Suppressor macrophage treated with lipopolysaccharide for 1 hour (primary cell): ENCODE data around the gene IL1RAPL2.

Experiments used
- DNase-seq, 3 donors: peaks; one replicate each; pipeline ENCODE4 v3.0.0-alpha.2; 2020 to 2022

The IL1RAPL2 gene

GRCh38 chrX:105475801-105476200 lies 909.8 kb downstream of the IL1RAPL2 start:
- DNase-seq, result no peak

GRCh38 chrX:105477351-105477750 lies 911.4 kb downstream of the IL1RAPL2 start:
- DNase-seq, result no peak

- DNase-seq, result no peak
Measured at GRCh38 chrX:105480646-105481310, 914.8 kb downstream of the IL1RAPL2 start.

- DNase-seq, result no peak
Measured at GRCh38 chrX:105483011-105483410, 917.0 kb downstream of the IL1RAPL2 start.

- DNase-seq, result no peak
Measured at GRCh38 chrX:105488716-105489115, 922.7 kb downstream of the IL1RAPL2 start.

- DNase-seq, result no peak
Measured at GRCh38 chrX:105495376-105495775, 929.4 kb downstream of the IL1RAPL2 start.

GRCh38 chrX:105502336-105502735 lies 936.3 kb downstream of the IL1RAPL2 start:
- no peak for DNase-seq

- no peak for DNase-seq
Measured at GRCh38 chrX:105515561-105515960, 949.6 kb downstream of the IL1RAPL2 start.

GRCh38 chrX:105526431-105526830 lies 960.4 kb downstream of the IL1RAPL2 start:
- DNase-seq, result no peak

- DNase-seq, result no peak
Measured at GRCh38 chrX:105527759-105528158, 961.8 kb downstream of the IL1RAPL2 start.

GRCh38 chrX:105533951-105534350 lies 968.0 kb downstream of the IL1RAPL2 start:
- DNase-seq, result no peak

GRCh38 chrX:105543283-105543682 lies 977.3 kb downstream of the IL1RAPL2 start:
- DNase-seq, result no peak

- no peak for DNase-seq
Measured at GRCh38 chrX:105550043-105550663, 984.2 kb downstream of the IL1RAPL2 start.

- no peak for DNase-seq
Measured at GRCh38 chrX:105552395-105552794, 986.4 kb downstream of the IL1RAPL2 start.

GRCh38 chrX:105553118-105553517 lies 987.1 kb downstream of the IL1RAPL2 start:
- no peak for DNase-seq

- DNase-seq, result no peak
Measured at GRCh38 chrX:105564501-105564900, 998.5 kb downstream of the IL1RAPL2 start.

- DNase-seq, result no peak
Measured at GRCh38 chrX:105565856-105566255, 999.9 kb downstream of the IL1RAPL2 start.

GRCh38 chrX:105567082-105567481 lies 1001.1 kb downstream of the IL1RAPL2 start:
- DNase-seq, result no peak

- DNase-seq, result no peak
Measured at GRCh38 chrX:105608745-105609144, 1042.7 kb downstream of the IL1RAPL2 start.

- no peak for DNase-seq
Measured at GRCh38 chrX:105609530-105609929, 1043.5 kb downstream of the IL1RAPL2 start.

- DNase-seq, result no peak
Measured at GRCh38 chrX:105610411-105610810, 1044.4 kb downstream of the IL1RAPL2 start.

GRCh38 chrX:105618393-105619101 lies 1052.5 kb downstream of the IL1RAPL2 start:
- DNase-seq, result no peak

- no peak for DNase-seq
Measured at GRCh38 chrX:105634180-105634579, 1068.2 kb downstream of the IL1RAPL2 start.

GRCh38 chrX:105635794-105636193 lies 1069.8 kb downstream of the IL1RAPL2 start:
- no peak for DNase-seq
